ENCODE measurements around the gene CAMK4. TPM values are rescaled to one million over a fixed set of nuclear protein-coding genes. Genes with fewer than 3 reads are reported as not detected.

CAMK4 gene
- total RNA-seq, 1 experiment from 2014 or later, result 10.2 TPM

- TF ChIP-seq ZBTB33 (IDR thresholded peaks at IDR 0.05; ENCODE audit: extremely low read depth, insufficient replicate concordance, low read length) (no peak), FOSL1 (IDR thresholded peaks at IDR 0.05; ENCODE audit: low read depth) (no peak)
- Histone ChIP-seq H3K4me2 (ENCODE audit: low read length) (no peak overlapping the region), H3K36me3 (ENCODE audit: control insufficient read depth in 1 of 2, insufficient read depth in 2 of 2, low read length in 2 of 2) (no peaks in the 10 kb centered on the region), H3K4me1 (ENCODE audit: control insufficient read depth in 1 of 2, insufficient read depth in 2 of 2, low read length in 2 of 2) (no peaks in the 10 kb centered on the region), H3K79me2 (ENCODE audit: insufficient read depth, low read length) (no peaks in the 10 kb centered on the region), H4K20me1 (ENCODE audit: insufficient read depth) (no peaks in the 10 kb centered on the region), H3K27ac (ENCODE audit: low read depth, low read length) (no peak overlapping the region), H3K9ac (ENCODE audit: low read length) (no peak overlapping the region), H3K9me3 (ENCODE audit: control insufficient read depth in 1 of 2, insufficient read depth in 1 of 2, low read depth in 1 of 2, low read length in 2 of 2) (no peaks in the 10 kb centered on the region; a peak in 1 of 4 replicates), H3K9me2 (ENCODE audit: insufficient read depth) (no peaks in the 10 kb centered on the region), H3K27me3 (ENCODE audit: insufficient read depth, low read length) (no peaks in the 10 kb centered on the region), H3K4me3 (replicated peaks in 1 of 2; ENCODE audit: low read depth in 1 of 2, low read length in 2 of 2) (no peak overlapping the region), H2AFZ (ENCODE audit: low read depth, low read length, poor library complexity, severe bottlenecking) (no peak overlapping the region)
- no TSS peak for BruUV-seq (replicated peaks)
- RAD21 ChIA-PET (ENCODE audit: low non-redundant PET in 1 of 2, low total read pairs in 2 of 2, uncharacterized antibody in 2 of 2, unreplicated experiment in 2 of 2), result no interaction called here
- intact Hi-C loops (cut with micrococcal nuclease), result no loop called here
- POLR2A ChIA-PET, result no interaction called here
- CTCF ChIA-PET, result no interaction called here
- DNase-seq (ENCODE audit: low read depth, low spot score) (no peak), ATAC-seq (no peak)
Observed at GRCh38 chr5:111463311-111463710, 239.1 kb downstream of the CAMK4 start.

- Histone ChIP-seq H3K79me2 (ENCODE audit: insufficient read depth, low read length) (no peaks in the 10 kb centered on the region), H2AFZ (ENCODE audit: low read depth, low read length, poor library complexity, severe bottlenecking) (no peak overlapping the region), H3K9me2 (ENCODE audit: insufficient read depth) (no peaks in the 10 kb centered on the region), H3K27me3 (ENCODE audit: insufficient read depth, low read length) (no peaks in the 10 kb centered on the region), H3K4me3 (replicated peaks in 1 of 2; ENCODE audit: low read depth in 1 of 2, low read length in 2 of 2) (no peak overlapping the region), H4K20me1 (ENCODE audit: insufficient read depth) (no peaks in the 10 kb centered on the region), H3K4me1 (ENCODE audit: control insufficient read depth in 1 of 2, insufficient read depth in 2 of 2, low read length in 2 of 2) (no peaks in the 10 kb centered on the region), H3K36me3 (ENCODE audit: control insufficient read depth in 1 of 2, insufficient read depth in 2 of 2, low read length in 2 of 2) (no peaks in the 10 kb centered on the region), H3K27ac (ENCODE audit: low read depth, low read length) (no peak overlapping the region), H3K4me2 (ENCODE audit: low read length) (no peak overlapping the region), H3K9me3 (ENCODE audit: control insufficient read depth in 1 of 2, insufficient read depth in 1 of 2, low read depth in 1 of 2, low read length in 2 of 2) (no peaks in the 10 kb centered on the region), H3K9ac (ENCODE audit: low read length) (no peak overlapping the region)
- BruUV-seq (replicated peaks), result no TSS peak
- DNase-seq (ENCODE audit: low read depth, low spot score) (no peak), ATAC-seq (no peak)
- intact Hi-C loops (cut with micrococcal nuclease), result no loop called here
- CTCF ChIA-PET, result no interaction called here
- RAD21 ChIA-PET (ENCODE audit: low non-redundant PET in 1 of 2, low total read pairs in 2 of 2, uncharacterized antibody in 2 of 2, unreplicated experiment in 2 of 2), result no interaction called here
- no peak for TF ChIP-seq CTCF (IDR thresholded peaks at IDR 0.05 in 2 of 3, conservative IDR thresholded peaks at IDR 0.05 in 1 of 3; ENCODE audit: borderline replicate concordance in 1 of 3, insufficient read depth in 1 of 3, low read depth in 2 of 3, low read length in 2 of 3)
- TF ChIP-seq RAD21 (IDR thresholded peaks at IDR 0.05; ENCODE audit: low read depth), result no peak
- no peak for TF ChIP-seq CEBPB (IDR thresholded peaks at IDR 0.05; ENCODE audit: low read depth)
- TF ChIP-seq JUND (IDR thresholded peaks at IDR 0.05), result no peak
- POLR2A ChIA-PET, result no interaction called here
Observed at GRCh38 chr5:111469293-111469896, 245.2 kb downstream of the CAMK4 start.

All from HCT116 (cell line).